ENCODE results near the gene PCBD1.

PCBD1 gene

DNA sequence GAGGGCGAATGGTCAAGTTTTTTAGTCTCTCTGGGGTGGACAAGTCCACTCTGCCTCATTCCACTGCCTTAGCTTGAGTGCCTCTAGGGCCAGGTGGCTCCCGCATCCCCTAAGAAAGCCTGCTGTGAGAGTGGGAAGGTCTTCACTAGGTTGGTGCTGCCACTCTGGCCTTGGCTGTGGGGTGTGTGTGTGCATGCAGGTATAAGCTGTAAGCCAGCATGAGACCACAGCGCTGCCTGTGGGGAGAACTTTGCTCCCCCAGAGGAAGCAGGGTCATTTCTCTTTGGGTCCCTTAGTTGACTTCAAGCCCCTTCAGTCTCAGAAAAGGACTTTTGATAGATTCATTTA is 25.5 kb upstream of the PCBD1 start:
- no peak for TF ChIP-seq RAD21 (IDR thresholded peaks at IDR 0.05; ENCODE audit: low read depth)
- TF ChIP-seq NFIC (IDR thresholded peaks at IDR 0.05) = no peak
- TF ChIP-seq TAF1 (IDR thresholded peaks at IDR 0.05; ENCODE audit: low read depth) = no peak
- no peak for TF ChIP-seq TEAD4 (IDR thresholded peaks at IDR 0.05)
- TF ChIP-seq EP300 (IDR thresholded peaks at IDR 0.05; ENCODE audit: borderline replicate concordance) = no peak

DNA sequence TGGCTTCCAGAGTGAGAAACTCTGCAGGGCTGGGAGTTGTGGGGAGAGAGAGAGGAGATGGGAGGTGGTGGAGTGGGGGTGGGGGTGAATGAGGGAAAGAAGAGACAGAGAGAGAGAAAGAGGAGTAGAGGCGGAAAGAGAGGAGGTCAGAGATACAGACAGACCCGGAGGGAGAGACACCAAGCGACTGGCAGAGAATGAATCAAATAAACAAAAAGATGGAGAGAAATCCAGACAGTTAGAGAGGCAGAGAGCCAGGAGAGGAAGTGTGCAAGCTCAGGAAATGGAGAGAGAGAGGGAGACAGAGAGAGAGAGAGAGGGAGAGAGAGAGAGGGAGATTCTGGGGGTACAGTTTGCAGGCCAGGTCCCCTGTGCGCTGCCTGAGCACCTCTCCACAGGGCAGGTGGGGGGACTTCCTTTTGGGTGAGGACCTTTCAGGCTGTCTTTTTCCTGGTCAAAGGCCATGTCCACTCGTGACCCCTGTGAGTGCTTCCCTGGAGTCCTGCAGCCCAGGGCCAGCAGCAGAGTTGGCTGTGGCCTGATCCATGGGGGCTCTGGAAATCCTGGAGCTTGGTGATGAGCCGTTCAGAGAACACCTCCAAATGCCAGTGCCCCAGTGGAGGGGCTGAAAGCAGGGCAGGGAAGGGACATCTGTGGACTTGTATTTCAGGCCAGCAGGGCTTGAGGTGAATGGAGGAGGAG is 25.0 kb upstream of the PCBD1 start:
- TF ChIP-seq CREB1 (IDR thresholded peaks at IDR 0.05; ENCODE audit: low read depth) (no peak), REST (IDR thresholded peaks at IDR 0.05; ENCODE audit: low read depth) (no peak), YY1 (IDR thresholded peaks at IDR 0.05; ENCODE audit: low read depth) (no peak), FOXM1 (IDR thresholded peaks at IDR 0.05; ENCODE audit: borderline replicate concordance, low read depth) (no peak), CEBPB (IDR thresholded peaks at IDR 0.05) (no peak), TEAD4 (IDR thresholded peaks at IDR 0.05) (no peak), TCF12 (IDR thresholded peaks at IDR 0.05; ENCODE audit: low read depth) (no peak), NFIC (IDR thresholded peaks at IDR 0.05) (no peak), EP300 (IDR thresholded peaks at IDR 0.05; ENCODE audit: borderline replicate concordance) (no peak)

GRCh38 chr10:70912556-70912955 is 24.2 kb upstream of the PCBD1 start:
- no peak for TF ChIP-seq NFIC (IDR thresholded peaks at IDR 0.05)
- no peak for TF ChIP-seq REST (IDR thresholded peaks at IDR 0.05; ENCODE audit: low read depth)
- no peak for TF ChIP-seq EP300 (IDR thresholded peaks at IDR 0.05; ENCODE audit: borderline replicate concordance)
- TF ChIP-seq USF1 (IDR thresholded peaks at IDR 0.05) = no peak
- TF ChIP-seq YY1 (IDR thresholded peaks at IDR 0.05; ENCODE audit: low read depth) = no peak
- no peak for TF ChIP-seq TEAD4 (IDR thresholded peaks at IDR 0.05)
- no peak for TF ChIP-seq TCF12 (IDR thresholded peaks at IDR 0.05; ENCODE audit: low read depth)
- TF ChIP-seq FOXM1 (IDR thresholded peaks at IDR 0.05; ENCODE audit: borderline replicate concordance, low read depth) = no peak
- no peak for TF ChIP-seq EGR1 (IDR thresholded peaks at IDR 0.05)
- TF ChIP-seq, protein P1, sequence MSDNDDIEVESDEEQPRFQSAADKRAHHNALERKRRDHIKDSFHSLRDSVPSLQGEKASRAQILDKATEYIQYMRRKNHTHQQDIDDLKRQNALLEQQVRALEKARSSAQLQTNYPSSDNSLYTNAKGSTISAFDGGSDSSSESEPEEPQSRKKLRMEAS (IDR thresholded peaks at IDR 0.05) = no peak
- TF ChIP-seq RAD21 (IDR thresholded peaks at IDR 0.05; ENCODE audit: low read depth) = no peak

- TF ChIP-seq TAF1 (IDR thresholded peaks at IDR 0.05; ENCODE audit: low read depth) = no peak
These were observed 23.0 kb upstream of the PCBD1 start for GRCh38 chr10:70911386-70911785.

DNA sequence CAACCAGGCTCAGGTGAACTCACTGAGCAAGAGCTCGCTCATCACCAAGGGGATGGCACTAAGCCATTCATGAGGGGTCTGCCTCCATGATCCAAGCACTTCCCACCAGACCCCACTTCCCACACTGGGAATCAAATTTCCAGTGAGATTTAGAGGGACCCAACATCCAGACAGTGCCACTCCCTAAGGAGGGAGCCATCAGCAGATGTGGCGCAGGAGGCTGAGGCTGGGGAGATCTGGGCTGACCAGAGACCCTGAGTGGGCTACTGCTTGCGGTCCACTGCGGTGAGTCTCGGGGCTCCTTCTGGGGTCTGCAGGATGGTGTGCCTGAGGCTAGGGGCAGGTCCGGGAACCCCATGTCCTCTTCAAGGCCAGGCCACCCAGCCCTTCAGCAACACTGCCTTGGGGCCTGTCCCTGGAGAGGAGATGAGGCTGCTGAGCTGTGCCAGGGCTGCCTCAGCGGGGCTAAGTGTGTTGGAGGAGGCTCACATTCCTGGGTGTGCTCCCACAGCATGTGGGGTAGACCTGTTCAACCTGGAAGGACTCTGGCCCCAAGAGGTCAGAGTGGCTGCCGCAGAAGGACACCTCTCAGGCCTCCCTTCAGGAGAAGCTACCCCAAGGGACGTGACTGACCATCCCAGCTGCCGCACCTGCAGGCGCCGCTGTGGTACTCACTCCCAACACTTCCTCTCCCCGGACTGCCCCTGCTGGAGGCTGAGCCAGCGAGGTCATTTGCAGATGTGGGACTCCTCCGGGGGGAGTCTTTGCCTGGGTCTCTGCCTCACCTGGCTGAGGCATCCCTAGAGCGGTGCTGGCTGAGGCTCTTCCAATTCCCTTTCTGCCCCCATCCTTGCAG is 22.3 kb upstream of the PCBD1 start:
- no peak for TF ChIP-seq TAF1 (IDR thresholded peaks at IDR 0.05; ENCODE audit: low read depth)
- TF ChIP-seq EP300 (IDR thresholded peaks at IDR 0.05; ENCODE audit: borderline replicate concordance) = no peak
- TF ChIP-seq, protein P1 (IDR thresholded peaks at IDR 0.05) = no peak
- no peak for TF ChIP-seq CREB1 (IDR thresholded peaks at IDR 0.05; ENCODE audit: low read depth)
- no peak for TF ChIP-seq FOXM1 (IDR thresholded peaks at IDR 0.05; ENCODE audit: borderline replicate concordance, low read depth)
- no peak for TF ChIP-seq REST (IDR thresholded peaks at IDR 0.05; ENCODE audit: low read depth)
- no peak for TF ChIP-seq RAD21 (IDR thresholded peaks at IDR 0.05; ENCODE audit: low read depth)
- TF ChIP-seq ZBTB7A (IDR thresholded peaks at IDR 0.05; ENCODE audit: low read depth) = no peak
- TF ChIP-seq NFIC (IDR thresholded peaks at IDR 0.05) = no peak
- TF ChIP-seq TCF12 (IDR thresholded peaks at IDR 0.05; ENCODE audit: low read depth) = no peak
- TF ChIP-seq CEBPB (IDR thresholded peaks at IDR 0.05) = no peak
- TF ChIP-seq YY1 (IDR thresholded peaks at IDR 0.05; ENCODE audit: low read depth) = no peak
- no peak for TF ChIP-seq USF1 (IDR thresholded peaks at IDR 0.05)
- no peak for TF ChIP-seq EGR1 (IDR thresholded peaks at IDR 0.05)
- no peak for TF ChIP-seq TEAD4 (IDR thresholded peaks at IDR 0.05)
